Ishikawa (cell line): ENCODE results near the gene HNMT.

Experiments used
- CEBPB ChIP-seq: IDR thresholded peaks from 2 replicates; pipeline ENCODE4 v1.6.1; 2012
- CREB1 ChIP-seq: IDR thresholded peaks from 2 replicates; pipeline ENCODE4 v1.6.1; 2012; ENCODE audit warnings: low read depth
- EGR1 ChIP-seq: IDR thresholded peaks from 2 replicates; pipeline ENCODE4 v1.6.1; 2012
- EP300 ChIP-seq: IDR thresholded peaks from 2 replicates; pipeline ENCODE4 v1.6.1; 2012; ENCODE audit warnings: borderline replicate concordance
- FOXM1 ChIP-seq: IDR thresholded peaks from 2 replicates; pipeline ENCODE4 v1.6.1; 2012; ENCODE audit warnings: low read depth, borderline replicate concordance
- MAX ChIP-seq: IDR thresholded peaks from 2 replicates; pipeline ENCODE4 v1.6.1; 2012
- NFIC ChIP-seq: IDR thresholded peaks from 2 replicates; pipeline ENCODE4 v1.6.1; 2012
- RAD21 ChIP-seq: IDR thresholded peaks from 2 replicates; pipeline ENCODE4 v1.6.1; 2012; ENCODE audit warnings: low read depth
- REST ChIP-seq: IDR thresholded peaks from 2 replicates; pipeline ENCODE4 v1.6.1; 2012; ENCODE audit warnings: low read depth, mild to moderate bottlenecking
- TAF1 ChIP-seq: IDR thresholded peaks from 2 replicates; pipeline ENCODE4 v1.6.1; 2012; ENCODE audit warnings: low read depth, mild to moderate bottlenecking
- TCF12 ChIP-seq: IDR thresholded peaks from 2 replicates; pipeline ENCODE4 v1.6.1; 2012; ENCODE audit warnings: low read depth
- TEAD4 ChIP-seq: IDR thresholded peaks from 2 replicates; pipeline ENCODE4 v1.6.1; 2012
- USF1 ChIP-seq: IDR thresholded peaks from 2 replicates; pipeline ENCODE4 v1.6.1; 2012
- YY1 ChIP-seq: IDR thresholded peaks from 2 replicates; pipeline ENCODE4 v1.6.1; 2012; ENCODE audit warnings: low read depth
- ZBTB7A ChIP-seq: IDR thresholded peaks from 2 replicates; pipeline ENCODE4 v1.6.1; 2012; ENCODE audit warnings: low read depth

HNMT gene

GRCh38 chr2:138034536-138034935 lies 70.3 kb downstream of the HNMT start:
- TF ChIP-seq RAD21 (no peak), EP300 (no peak), CEBPB (no peak), FOXM1 (no peak), TCF12 (no peak), USF1 (no peak), EGR1 (no peak), TEAD4 (no peak), CREB1 (no peak), TAF1 (no peak), REST (no peak), ZBTB7A (no peak), NFIC (no peak), YY1 (no peak)

- TF ChIP-seq RAD21 (no peak), TCF12 (no peak), REST (no peak), EP300 (no peak), CREB1 (no peak)
Observed at GRCh38 chr2:138035608-138036217, 71.4 kb downstream of the HNMT start.

- TF ChIP-seq EGR1 (no peak), NFIC (no peak), YY1 (no peak), MAX (no peak), TAF1 (no peak), ZBTB7A (no peak), USF1 (no peak), TEAD4 (no peak), FOXM1 (no peak), CEBPB (no peak), EP300 (no peak), TCF12 (no peak)
Observed at GRCh38 chr2:138036522-138036921, 72.2 kb downstream of the HNMT start.

- TF ChIP-seq NFIC (no peak), EP300 (no peak), TAF1 (no peak), YY1 (no peak), TCF12 (no peak), MAX (no peak), EGR1 (no peak), ZBTB7A (no peak), FOXM1 (no peak), CEBPB (no peak), TEAD4 (no peak), RAD21 (no peak), CREB1 (no peak), USF1 (no peak), REST (no peak)
Observed at GRCh38 chr2:138037090-138037489, 72.8 kb downstream of the HNMT start.
